GM23338 (cell line): ENCODE measurements around the gene COLEC12. TPM values are rescaled to one million over a fixed set of nuclear protein-coding genes. Genes with fewer than 3 reads are reported as not detected.

Experiments used
- ATAC-seq: fragments of 200-7000 bp; cut with Tn5 transposase; 3 replicates; pipeline ENCODE4 v1.9.1; 2020
- DNase-seq: peaks from one replicate; pipeline ENCODE4 v3.0.0-alpha.2; 2015; ENCODE audit warnings: low spot score
- H2AFZ ChIP-seq: fragments of 200-600 bp; sonication (generic); 2 replicates; pipeline ENCODE4 v1.8.0; 2016; ENCODE audit warnings: antibody characterized with exemption, mild to moderate bottlenecking, moderate library complexity
- H3F3A ChIP-seq: fragments of 200-600 bp; sonication (generic); replicated peaks from 2 replicates; pipeline ENCODE4 v1.8.0; 2017; ENCODE audit warnings: antibody characterized with exemption, mixed run types, low read depth
- H3K27ac ChIP-seq: fragments of 200-600 bp; sonication (generic); 2 replicates; pipeline ENCODE4 v1.6.1; 2016; ENCODE audit warnings: low read depth
- H3K27me3 ChIP-seq: fragments of 200-600 bp; sonication (generic); 2 replicates; pipeline ENCODE4 v1.8.0; 2016; ENCODE audit warnings: mild to moderate bottlenecking, mixed run types, moderate library complexity; ENCODE audit not compliant: insufficient read depth
- H3K36me3 ChIP-seq: fragments of 200-600 bp; sonication (generic); 2 replicates; pipeline ENCODE4 v1.8.0; 2016; ENCODE audit warnings: mild to moderate bottlenecking; ENCODE audit not compliant: insufficient read depth
- H3K4me1 ChIP-seq: fragments of 200-600 bp; sonication (generic); 2 replicates; pipeline ENCODE4 v1.8.0; 2016; ENCODE audit warnings: mild to moderate bottlenecking, moderate library complexity; ENCODE audit not compliant: insufficient read depth
- H3K4me2 ChIP-seq: fragments of 200-600 bp; sonication (generic); 2 replicates; pipeline ENCODE4 v1.7.1; 2017; ENCODE audit warnings: mixed run types
- H3K4me3 ChIP-seq: fragments of 200-600 bp; sonication (generic); 2 replicates; pipeline ENCODE4 v1.6.1; 2016; ENCODE audit warnings: mixed run types
- H3K79me2 ChIP-seq: fragments of 200-600 bp; sonication (generic); replicated peaks from 2 replicates; pipeline ENCODE4 v1.8.0; 2017; ENCODE audit warnings: mild to moderate bottlenecking; ENCODE audit not compliant: insufficient read depth
- H3K9me2 ChIP-seq: fragments of 200-600 bp; sonication (generic); 2 replicates; pipeline ENCODE4 v1.8.0; 2017; ENCODE audit not compliant: insufficient read depth
- H4K20me1 ChIP-seq: fragments of 200-600 bp; sonication (generic); replicated peaks from 2 replicates; pipeline ENCODE4 v1.8.0; 2017; ENCODE audit warnings: mild to moderate bottlenecking; ENCODE audit not compliant: insufficient read depth
- H3K27ac Mint-ChIP-seq: 2 replicates; pipeline ENCODE4 v1.8.0; 2020; ENCODE audit warnings: inconsistent platforms, mild to moderate bottlenecking, moderate library complexity, mixed read lengths
- H3K27me3 Mint-ChIP-seq: 3 replicates; pipeline ENCODE4 v1.8.0; 2022; ENCODE audit warnings: low read depth, mild to moderate bottlenecking, moderate library complexity, mixed read lengths, inconsistent platforms; ENCODE audit not compliant: insufficient read depth, poor library complexity
- H3K36me3 Mint-ChIP-seq: 3 replicates; pipeline ENCODE4 v1.8.0; 2021; ENCODE audit warnings: low read depth, mild to moderate bottlenecking, inconsistent platforms, moderate library complexity, mixed read lengths
- H3K4me1 Mint-ChIP-seq: 3 replicates; pipeline ENCODE4 v1.8.0; 2020; ENCODE audit warnings: mild to moderate bottlenecking, inconsistent platforms, mixed read lengths
- H3K4me3 Mint-ChIP-seq: 3 replicates; pipeline ENCODE4 v1.8.0; 2021; ENCODE audit warnings: moderate library complexity, mild to moderate bottlenecking, inconsistent platforms, mixed read lengths
- H3K9me3 Mint-ChIP-seq: 3 replicates; pipeline ENCODE4 v1.8.0; 2020; ENCODE audit warnings: moderate library complexity, mild to moderate bottlenecking, inconsistent platforms, mixed read lengths
- CTCF ChIP-seq, 2 experiments: fragments of 200-600 bp in 1 of 2; sonication (generic) in 1 of 2; conservative IDR thresholded peaks; 2 replicates each; pipeline versions ENCODE4 v1.5.1 to v1.6.1; 2016 to 2017; ENCODE audit warnings: antibody characterized with exemption in 2 of 2, low read depth in 2 of 2, mild to moderate bottlenecking in 2 of 2, moderate library complexity in 1 of 2
- EZH2 ChIP-seq: fragments of 200-600 bp; sonication (generic); IDR thresholded peaks from one replicate; pipeline ENCODE4 v1.8.0; 2017; ENCODE audit warnings: antibody characterized with exemption, mild to moderate bottlenecking, low read depth; ENCODE audit not compliant: unreplicated experiment
- EZH2phosphoT487 ChIP-seq: fragments of 200-600 bp; sonication (generic); IDR thresholded peaks from one replicate; pipeline ENCODE4 v1.8.1; 2018; ENCODE audit warnings: antibody characterized with exemption; ENCODE audit not compliant: unreplicated experiment
- JUNB ChIP-seq: IDR thresholded peaks from one replicate; pipeline ENCODE4 v1.6.1; 2016; ENCODE audit warnings: antibody characterized with exemption; ENCODE audit not compliant: unreplicated experiment
- NANOG ChIP-seq: IDR thresholded peaks from 2 replicates; pipeline ENCODE4 v1.6.1; 2016; ENCODE audit warnings: antibody characterized with exemption, borderline replicate concordance
- POLR2AphosphoS5 ChIP-seq: IDR thresholded peaks from 2 replicates; pipeline ENCODE4 v1.6.1; 2016; ENCODE audit warnings: antibody characterized with exemption, low read depth
- STAT1 ChIP-seq: IDR thresholded peaks from one replicate; pipeline ENCODE4 v1.6.1; 2016; ENCODE audit warnings: antibody characterized with exemption; ENCODE audit not compliant: unreplicated experiment
- ZNF114 ChIP-seq: fragments of 250-450 bp; sonication (Bioruptor Pico); IDR thresholded peaks from 2 replicates; pipeline ENCODE4 v1.5.0; 2020; ENCODE audit warnings: mild to moderate bottlenecking, moderate library complexity
- ZNF331 ChIP-seq: fragments of 250-450 bp; sonication (Bioruptor Pico); IDR thresholded peaks from 2 replicates; pipeline ENCODE4 v1.5.0; 2020; ENCODE audit warnings: low read depth, mild to moderate bottlenecking, moderate library complexity
- polyA plus RNA-seq: library from polyadenylated mRNA; unstranded; fragments of >200 nt; fragmentation: Nextera tagmentation; extraction: Ambion mirVana; gene quantifications from 2 replicates; pipeline ENCODE4 v1.2.1, GENCODE V29; 2016
- total RNA-seq: library from RNA; depleted of rRNA; stranded (reverse); fragments of >200 nt; shearing (Covaris generic); gene quantifications from 2 replicates; pipeline ENCODE4 v1.2.3, GENCODE V29; 2014
- TF ChIP-seq, protein P1 (sequence below): IDR thresholded peaks from 2 replicates; pipeline ENCODE4 v1.6.1; 2016; ENCODE audit warnings: antibody characterized with exemption
- TF ChIP-seq, protein P2 (sequence below): IDR thresholded peaks from one replicate; pipeline ENCODE4 v1.6.1; 2018; ENCODE audit warnings: antibody characterized with exemption; ENCODE audit not compliant: unreplicated experiment

COLEC12 gene
- total and polyA plus RNA-seq, 2 experiments from 2014 or later = 1.1 to 3.2 TPM

DNA sequence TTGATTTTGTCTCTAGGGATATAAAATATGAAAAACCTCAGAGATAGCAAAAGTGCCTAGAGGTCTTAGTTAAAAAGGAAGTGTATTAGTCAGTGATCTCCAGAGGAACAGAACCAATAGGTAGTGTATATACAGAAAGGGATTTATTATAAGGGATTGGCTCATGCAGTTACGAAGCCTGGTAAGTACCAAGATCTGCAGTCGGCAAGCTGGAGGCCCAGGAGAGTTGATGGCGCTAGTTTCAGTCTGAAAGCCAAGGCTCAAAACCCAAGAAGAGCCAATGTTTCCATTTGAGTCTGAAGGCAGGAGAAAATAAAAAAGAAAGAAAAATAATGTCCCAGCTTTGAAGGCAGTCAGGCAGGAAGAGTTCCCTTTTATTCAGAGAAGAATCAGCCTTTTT, 93.3 kb downstream of the COLEC12 start:
- Mint-ChIP-seq H3K4me1 (no peaks in the 10 kb centered on the region), H3K9me3 (peaks cover 20% of the 10 kb centered on the region), H3K36me3 (peaks cover 12% of the 10 kb centered on the region), H3K27me3 (peaks cover 1% of the 10 kb centered on the region), H3K4me3 (no peak overlapping the region), H3K27ac (no peak overlapping the region)
- Histone ChIP-seq H3F3A (no peaks in the 10 kb centered on the region), H3K4me2 (no peak overlapping the region), H3K27ac (no peak overlapping the region), H3K79me2 (no peaks in the 10 kb centered on the region), H4K20me1 (no peaks in the 10 kb centered on the region), H3K36me3 (no peaks in the 10 kb centered on the region), H3K4me1 (no peaks in the 10 kb centered on the region), H3K9me2 (peaks cover 5% of the 10 kb centered on the region; the same call in 1 of the 2 replicates), H3K27me3 (no peaks in the 10 kb centered on the region), H3K4me3 (no peak overlapping the region), H2AFZ (no peak overlapping the region)
- TF ChIP-seq NANOG (no peak), ZNF331 (CRISPR knock-in tag) (no peak), CTCF (conservative IDR thresholded peaks at IDR 0.05; ENCODE audit: low read depth in 2 of 2) (no peak), POLR2AphosphoS5 (no peak), EZH2 (no peak), EZH2phosphoT487 (no peak), STAT1 (no peak), ZNF114 (CRISPR knock-in tag) (no peak)
- TF ChIP-seq, protein P1, sequence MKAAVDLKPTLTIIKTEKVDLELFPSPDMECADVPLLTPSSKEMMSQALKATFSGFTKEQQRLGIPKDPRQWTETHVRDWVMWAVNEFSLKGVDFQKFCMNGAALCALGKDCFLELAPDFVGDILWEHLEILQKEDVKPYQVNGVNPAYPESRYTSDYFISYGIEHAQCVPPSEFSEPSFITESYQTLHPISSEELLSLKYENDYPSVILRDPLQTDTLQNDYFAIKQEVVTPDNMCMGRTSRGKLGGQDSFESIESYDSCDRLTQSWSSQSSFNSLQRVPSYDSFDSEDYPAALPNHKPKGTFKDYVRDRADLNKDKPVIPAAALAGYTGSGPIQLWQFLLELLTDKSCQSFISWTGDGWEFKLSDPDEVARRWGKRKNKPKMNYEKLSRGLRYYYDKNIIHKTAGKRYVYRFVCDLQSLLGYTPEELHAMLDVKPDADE = no peak
- TF ChIP-seq, protein P2, sequence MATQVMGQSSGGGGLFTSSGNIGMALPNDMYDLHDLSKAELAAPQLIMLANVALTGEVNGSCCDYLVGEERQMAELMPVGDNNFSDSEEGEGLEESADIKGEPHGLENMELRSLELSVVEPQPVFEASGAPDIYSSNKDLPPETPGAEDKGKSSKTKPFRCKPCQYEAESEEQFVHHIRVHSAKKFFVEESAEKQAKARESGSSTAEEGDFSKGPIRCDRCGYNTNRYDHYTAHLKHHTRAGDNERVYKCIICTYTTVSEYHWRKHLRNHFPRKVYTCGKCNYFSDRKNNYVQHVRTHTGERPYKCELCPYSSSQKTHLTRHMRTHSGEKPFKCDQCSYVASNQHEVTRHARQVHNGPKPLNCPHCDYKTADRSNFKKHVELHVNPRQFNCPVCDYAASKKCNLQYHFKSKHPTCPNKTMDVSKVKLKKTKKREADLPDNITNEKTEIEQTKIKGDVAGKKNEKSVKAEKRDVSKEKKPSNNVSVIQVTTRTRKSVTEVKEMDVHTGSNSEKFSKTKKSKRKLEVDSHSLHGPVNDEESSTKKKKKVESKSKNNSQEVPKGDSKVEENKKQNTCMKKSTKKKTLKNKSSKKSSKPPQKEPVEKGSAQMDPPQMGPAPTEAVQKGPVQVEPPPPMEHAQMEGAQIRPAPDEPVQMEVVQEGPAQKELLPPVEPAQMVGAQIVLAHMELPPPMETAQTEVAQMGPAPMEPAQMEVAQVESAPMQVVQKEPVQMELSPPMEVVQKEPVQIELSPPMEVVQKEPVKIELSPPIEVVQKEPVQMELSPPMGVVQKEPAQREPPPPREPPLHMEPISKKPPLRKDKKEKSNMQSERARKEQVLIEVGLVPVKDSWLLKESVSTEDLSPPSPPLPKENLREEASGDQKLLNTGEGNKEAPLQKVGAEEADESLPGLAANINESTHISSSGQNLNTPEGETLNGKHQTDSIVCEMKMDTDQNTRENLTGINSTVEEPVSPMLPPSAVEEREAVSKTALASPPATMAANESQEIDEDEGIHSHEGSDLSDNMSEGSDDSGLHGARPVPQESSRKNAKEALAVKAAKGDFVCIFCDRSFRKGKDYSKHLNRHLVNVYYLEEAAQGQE = no peak
- ATAC-seq (no peak), DNase-seq (no peak)

DNA sequence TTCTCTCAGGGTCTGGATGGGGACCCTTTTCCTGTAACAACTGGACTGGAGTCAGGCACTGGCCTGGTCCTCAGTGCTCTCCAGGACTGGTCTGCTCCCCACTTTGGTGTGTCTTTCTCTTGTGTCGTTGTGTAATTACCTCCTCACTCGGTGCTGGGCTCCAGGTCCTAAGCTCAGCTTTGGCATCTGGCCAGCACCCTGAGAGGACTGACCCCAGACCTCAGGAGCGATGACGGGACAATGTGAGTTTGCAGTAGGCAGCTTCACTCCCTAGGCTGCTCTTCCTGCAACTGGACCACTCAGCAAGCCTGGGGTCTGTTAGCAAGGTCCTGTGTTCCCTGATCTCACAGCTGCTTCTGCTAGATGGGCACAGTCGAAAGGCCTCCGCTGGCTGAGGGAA, 93.8 kb downstream of the COLEC12 start:
- no peak for ATAC-seq
- Mint-ChIP-seq H3K9me3 (peaks cover 20% of the 10 kb centered on the region), H3K27me3 (peaks cover 1% of the 10 kb centered on the region), H3K4me1 (no peaks in the 10 kb centered on the region), H3K27ac (no peak overlapping the region), H3K4me3 (no peak overlapping the region), H3K36me3 (peaks cover 12% of the 10 kb centered on the region)
- Histone ChIP-seq H3K4me2 (no peak overlapping the region), H3K27ac (no peak overlapping the region), H3K79me2 (no peaks in the 10 kb centered on the region), H3K4me1 (no peaks in the 10 kb centered on the region), H3F3A (no peaks in the 10 kb centered on the region), H3K27me3 (no peaks in the 10 kb centered on the region), H4K20me1 (no peaks in the 10 kb centered on the region), H3K9me2 (peaks cover 5% of the 10 kb centered on the region; the same call in 1 of the 2 replicates), H3K4me3 (no peak overlapping the region), H2AFZ (no peak overlapping the region), H3K36me3 (no peaks in the 10 kb centered on the region)
- DNase-seq = no peak
- no peak for TF ChIP-seq JUNB
